Tibial nerve (tissue), 4 donors: ENCODE results near the gene TRAF3.
"Not testable (repeated sequence)": the region's sequence is repeated elsewhere in the genome, so short reads cannot be mapped to it uniquely, and the experiment has no call there.

Source experiments
- CTCF ChIP-seq, 5 experiments: fragments of 200-600 bp in 3 of 5; fragments of 450-650 bp in 2 of 5; sonication (generic) in 3 of 5; IDR thresholded peaks; one replicate each; pipeline ENCODE4 v1.5.1; 2016 to 2019; ENCODE audit warnings: antibody characterized with exemption in 5 of 5, mild to moderate bottlenecking in 3 of 5, moderate library complexity in 2 of 5
- EP300 ChIP-seq, 2 donors: sonication (generic); formaldehyde crosslinking; IDR thresholded peaks; one replicate each; pipeline ENCODE4 v1.6.1; 2017; ENCODE audit warnings: antibody characterized with exemption in 2 of 2, mild to moderate bottlenecking in 1 of 2
- POLR2A ChIP-seq, 2 donors: fragments of 450-650 bp; IDR thresholded peaks; one replicate each; pipeline ENCODE4 v1.6.1; 2017; ENCODE audit warnings: antibody characterized with exemption in 2 of 2, mild to moderate bottlenecking in 2 of 2, moderate library complexity in 2 of 2

- not testable (repeated sequence) for TF ChIP-seq POLR2A, CTCF, EP300 (IDR thresholded peaks at IDR 0.05)
Observed at GRCh38 chr14:102896735-102897134, 119.5 kb downstream of the TRAF3 start.
